ENCODE results near the gene HFM1. TPM values are rescaled to one million over a fixed set of nuclear protein-coding genes. Genes with fewer than 3 reads are reported as not detected.
A peak's percentile ranks its signal among the peaks of the same experiment; 100 is the strongest.
"Not testable (repeated sequence)": the region's sequence is repeated elsewhere in the genome, so short reads cannot be mapped to it uniquely, and the experiment has no call there.

HFM1 gene
- polyA plus RNA-seq (2013, experiment 1 of 2): 1.1 TPM
- 0.84 TPM for polyA plus RNA-seq (2013, experiment 2 of 2)

GRCh38 chr1:91404151-91405012 is at the start of gene HFM1:
HFM1 (minus strand) TSS chr1:91404837; CDS start chr1:91401082, 3,755 bp downstream.
- H3K56ac ChIP-seq (ENCODE audit: low read length): peak within 1 kb of the TSS; percentile 91
- peak within 1 kb of the TSS; percentile 62 for H3K4me3 ChIP-seq (ENCODE audit: low read length)
- H4K5ac ChIP-seq (ENCODE audit: low read length): no peak within 1 kb of the TSS
- no peaks in the 10 kb centered on the region for H3K27me3 ChIP-seq (ENCODE audit: insufficient read depth, low read length, poor library complexity)
- no peak within 1 kb of the TSS for H3K4ac ChIP-seq (ENCODE audit: low read depth, low read length)
- H4K8ac ChIP-seq (ENCODE audit: low read depth, low read length): peak within 1 kb of the TSS; percentile 94
- WGBS (ENCODE audit: extremely low coverage, insufficient coverage, low lambda C conversion rate): no CpG with 5 or more reads among the region's 69 CpGs
- no peak within 1 kb of the TSS for H3K23ac ChIP-seq (ENCODE audit: low read length)
- H2BK120ac ChIP-seq (ENCODE audit: low read depth, low read length): no peak within 1 kb of the TSS
- DNase-seq: peak; percentile 94
- H3K4me2 ChIP-seq (ENCODE audit: low read length): peak within 1 kb of the TSS; percentile 51
- H3K18ac ChIP-seq (ENCODE audit: low read length): peak within 1 kb of the TSS; percentile 82
- no peaks in the 10 kb centered on the region for H3K36me3 ChIP-seq (ENCODE audit: control insufficient read depth, insufficient read depth, low read length)
- H3K9ac ChIP-seq (ENCODE audit: low read length): peak within 1 kb of the TSS; percentile 74
- peak within 1 kb of the TSS; percentile 95 for H3K27ac ChIP-seq (ENCODE audit: low read depth, low read length)
- no peaks in the 10 kb centered on the region for H3K4me1 ChIP-seq (ENCODE audit: control insufficient read depth, low read depth, low read length)
- no peak within 1 kb of the TSS for H2BK5ac ChIP-seq (ENCODE audit: low read length)
- H2BK15ac ChIP-seq (replicated peaks; ENCODE audit: low read depth): no peak within 1 kb of the TSS
- no peak within 1 kb of the TSS for H2AK5ac ChIP-seq (ENCODE audit: low read length)
- no peaks in the 10 kb centered on the region for H3K79me1 ChIP-seq (ENCODE audit: low read length)
- no peaks in the 10 kb centered on the region for H3K79me2 ChIP-seq (ENCODE audit: control insufficient read depth, insufficient read depth, low read length)

GRCh38 chr1:91454136-91454535 is 49.5 kb upstream of the HFM1 start:
- Histone ChIP-seq H4K8ac (ENCODE audit: low read depth, low read length) (no peak overlapping the region), H3K27me3 (ENCODE audit: insufficient read depth, low read length, poor library complexity) (no peaks in the 10 kb centered on the region), H2BK120ac (ENCODE audit: low read depth, low read length) (no peak overlapping the region), H3K18ac (ENCODE audit: low read length) (no peak overlapping the region), H3K4me2 (ENCODE audit: low read length) (no peak overlapping the region), H2BK15ac (replicated peaks; ENCODE audit: low read depth) (no peak overlapping the region), H3K36me3 (ENCODE audit: control insufficient read depth, insufficient read depth, low read length) (no peaks in the 10 kb centered on the region), H3K79me2 (ENCODE audit: control insufficient read depth, insufficient read depth, low read length) (no peaks in the 10 kb centered on the region), H3K4me3 (ENCODE audit: low read length) (no peak overlapping the region), H4K5ac (ENCODE audit: low read length) (no peak overlapping the region), H3K23ac (ENCODE audit: low read length) (no peak overlapping the region), H2BK5ac (ENCODE audit: low read length) (no peak overlapping the region), H2AK5ac (ENCODE audit: low read length) (no peak overlapping the region), H3K4ac (ENCODE audit: low read depth, low read length) (no peak overlapping the region), H3K9ac (ENCODE audit: low read length) (no peak overlapping the region), H3K4me1 (ENCODE audit: control insufficient read depth, low read depth, low read length) (no peaks in the 10 kb centered on the region), H3K56ac (ENCODE audit: low read length) (no peak overlapping the region), H3K27ac (ENCODE audit: low read depth, low read length) (no peak overlapping the region), H3K79me1 (ENCODE audit: low read length) (no peaks in the 10 kb centered on the region)
- WGBS (ENCODE audit: extremely low coverage, insufficient coverage, low lambda C conversion rate): no CpG with 5 or more reads among the region's 2 CpGs
- no peak for DNase-seq

GRCh38 chr1:91450260-91450659 is 45.6 kb upstream of the HFM1 start:
- no peak for DNase-seq

GRCh38 chr1:91447782-91448181 is 43.1 kb upstream of the HFM1 start:
- not testable (repeated sequence) for H3K36me3 ChIP-seq (ENCODE audit: control insufficient read depth, insufficient read depth, low read length); H3K9ac ChIP-seq (ENCODE audit: low read length); H3K4me1 ChIP-seq (ENCODE audit: control insufficient read depth, low read depth, low read length); H3K4me2 ChIP-seq (ENCODE audit: low read length); H3K79me1 ChIP-seq (ENCODE audit: low read length); DNase-seq; H4K5ac ChIP-seq (ENCODE audit: low read length); H2BK15ac ChIP-seq (replicated peaks; ENCODE audit: low read depth); H3K56ac ChIP-seq (ENCODE audit: low read length); H3K27me3 ChIP-seq (ENCODE audit: insufficient read depth, low read length, poor library complexity); H3K18ac ChIP-seq (ENCODE audit: low read length); H3K4ac ChIP-seq (ENCODE audit: low read depth, low read length); H3K27ac ChIP-seq (ENCODE audit: low read depth, low read length); H2AK5ac ChIP-seq (ENCODE audit: low read length); H4K8ac ChIP-seq (ENCODE audit: low read depth, low read length); H2BK5ac ChIP-seq (ENCODE audit: low read length); H3K23ac ChIP-seq (ENCODE audit: low read length); H3K4me3 ChIP-seq (ENCODE audit: low read length); H3K79me2 ChIP-seq (ENCODE audit: control insufficient read depth, insufficient read depth, low read length); H2BK120ac ChIP-seq (ENCODE audit: low read depth, low read length)
- no CpG with 5 or more reads among the region's 2 CpGs for WGBS (ENCODE audit: extremely low coverage, insufficient coverage, low lambda C conversion rate)

More at GRCh38 chr1:91450260-91450659, 45.6 kb upstream of the HFM1 start:
- Histone ChIP-seq H3K79me2 (ENCODE audit: control insufficient read depth, insufficient read depth, low read length) (no peaks in the 10 kb centered on the region), H3K9ac (ENCODE audit: low read length) (no peak overlapping the region), H3K4me1 (ENCODE audit: control insufficient read depth, low read depth, low read length) (no peaks in the 10 kb centered on the region), H3K27ac (ENCODE audit: low read depth, low read length) (no peak overlapping the region), H3K56ac (ENCODE audit: low read length) (no peak overlapping the region), H3K27me3 (ENCODE audit: insufficient read depth, low read length, poor library complexity) (no peaks in the 10 kb centered on the region), H3K18ac (ENCODE audit: low read length) (no peak overlapping the region), H4K8ac (ENCODE audit: low read depth, low read length) (no peak overlapping the region), H2BK15ac (replicated peaks; ENCODE audit: low read depth) (no peak overlapping the region), H3K4me2 (ENCODE audit: low read length) (no peak overlapping the region), H3K23ac (ENCODE audit: low read length) (no peak overlapping the region), H3K4me3 (ENCODE audit: low read length) (no peak overlapping the region), H3K4ac (ENCODE audit: low read depth, low read length) (no peak overlapping the region), H2AK5ac (ENCODE audit: low read length) (no peak overlapping the region), H2BK5ac (ENCODE audit: low read length) (no peak overlapping the region), H2BK120ac (ENCODE audit: low read depth, low read length) (no peak overlapping the region), H3K36me3 (ENCODE audit: control insufficient read depth, insufficient read depth, low read length) (no peaks in the 10 kb centered on the region), H4K5ac (ENCODE audit: low read length) (no peak overlapping the region), H3K79me1 (ENCODE audit: low read length) (no peaks in the 10 kb centered on the region)
- no CpG with 5 or more reads among the region's 2 CpGs for WGBS (ENCODE audit: extremely low coverage, insufficient coverage, low lambda C conversion rate)

- not testable (repeated sequence) for H3K4me3 ChIP-seq (ENCODE audit: low read length); H4K5ac ChIP-seq (ENCODE audit: low read length); H2BK120ac ChIP-seq (ENCODE audit: low read depth, low read length); H2BK15ac ChIP-seq (replicated peaks; ENCODE audit: low read depth); H3K27ac ChIP-seq (ENCODE audit: low read depth, low read length); H3K4me1 ChIP-seq (ENCODE audit: control insufficient read depth, low read depth, low read length); H3K9ac ChIP-seq (ENCODE audit: low read length); H3K23ac ChIP-seq (ENCODE audit: low read length); H2BK5ac ChIP-seq (ENCODE audit: low read length); H3K4ac ChIP-seq (ENCODE audit: low read depth, low read length); H3K27me3 ChIP-seq (ENCODE audit: insufficient read depth, low read length, poor library complexity); H3K79me1 ChIP-seq (ENCODE audit: low read length); DNase-seq; H3K4me2 ChIP-seq (ENCODE audit: low read length); H3K36me3 ChIP-seq (ENCODE audit: control insufficient read depth, insufficient read depth, low read length); H3K18ac ChIP-seq (ENCODE audit: low read length); H3K79me2 ChIP-seq (ENCODE audit: control insufficient read depth, insufficient read depth, low read length); H3K56ac ChIP-seq (ENCODE audit: low read length); H4K8ac ChIP-seq (ENCODE audit: low read depth, low read length); H2AK5ac ChIP-seq (ENCODE audit: low read length)
- WGBS (ENCODE audit: extremely low coverage, insufficient coverage, low lambda C conversion rate): no CpG with 5 or more reads among the region's 5 CpGs
Measured at GRCh38 chr1:91441980-91442379, 37.3 kb upstream of the HFM1 start.

Data from mesendoderm (in vitro differentiated cells).